Ectodermal cell (in vitro differentiated cells): Measurements from ENCODE around the gene CRELD2.

Experiments used
- H3K27ac ChIP-seq: 2 replicates; pipeline ENCODE4 v1.7.0; 2013; ENCODE audit warnings: mild to moderate bottlenecking, low read depth, low read length; ENCODE audit not compliant: insufficient read depth, poor library complexity, severe bottlenecking
- H3K27me3 ChIP-seq: 2 replicates; pipeline ENCODE4 v1.7.0; 2013; ENCODE audit warnings: mild to moderate bottlenecking, low read length; ENCODE audit not compliant: insufficient read depth, control insufficient read depth, poor library complexity, severe bottlenecking
- H3K36me3 ChIP-seq: one replicate; pipeline ENCODE4 v1.7.0; 2013; ENCODE audit warnings: low read length; ENCODE audit not compliant: control insufficient read depth, insufficient read depth
- H3K4me1 ChIP-seq: one replicate; pipeline ENCODE4 v1.7.0; 2013; ENCODE audit warnings: low read length; ENCODE audit not compliant: control insufficient read depth, insufficient read depth
- H3K4me3 ChIP-seq: 2 replicates; pipeline ENCODE4 v1.7.0; 2013; ENCODE audit warnings: low read depth, low read length, control low read depth; ENCODE audit not compliant: insufficient read depth
- H3K9me3 ChIP-seq: 2 replicates; pipeline ENCODE4 v1.7.0; 2013; ENCODE audit warnings: mild to moderate bottlenecking, low read length, moderate library complexity; ENCODE audit not compliant: control insufficient read depth
- WGBS, 2 experiments: methylation state at CpG; one replicate each; pipeline ENCODE4 v1.1.7; 2013; ENCODE audit warnings: missing lambda C conversion rate in 2 of 2; 5-methylcytosine and 5-hydroxymethylcytosine counted together

Gene CRELD2

DNA sequence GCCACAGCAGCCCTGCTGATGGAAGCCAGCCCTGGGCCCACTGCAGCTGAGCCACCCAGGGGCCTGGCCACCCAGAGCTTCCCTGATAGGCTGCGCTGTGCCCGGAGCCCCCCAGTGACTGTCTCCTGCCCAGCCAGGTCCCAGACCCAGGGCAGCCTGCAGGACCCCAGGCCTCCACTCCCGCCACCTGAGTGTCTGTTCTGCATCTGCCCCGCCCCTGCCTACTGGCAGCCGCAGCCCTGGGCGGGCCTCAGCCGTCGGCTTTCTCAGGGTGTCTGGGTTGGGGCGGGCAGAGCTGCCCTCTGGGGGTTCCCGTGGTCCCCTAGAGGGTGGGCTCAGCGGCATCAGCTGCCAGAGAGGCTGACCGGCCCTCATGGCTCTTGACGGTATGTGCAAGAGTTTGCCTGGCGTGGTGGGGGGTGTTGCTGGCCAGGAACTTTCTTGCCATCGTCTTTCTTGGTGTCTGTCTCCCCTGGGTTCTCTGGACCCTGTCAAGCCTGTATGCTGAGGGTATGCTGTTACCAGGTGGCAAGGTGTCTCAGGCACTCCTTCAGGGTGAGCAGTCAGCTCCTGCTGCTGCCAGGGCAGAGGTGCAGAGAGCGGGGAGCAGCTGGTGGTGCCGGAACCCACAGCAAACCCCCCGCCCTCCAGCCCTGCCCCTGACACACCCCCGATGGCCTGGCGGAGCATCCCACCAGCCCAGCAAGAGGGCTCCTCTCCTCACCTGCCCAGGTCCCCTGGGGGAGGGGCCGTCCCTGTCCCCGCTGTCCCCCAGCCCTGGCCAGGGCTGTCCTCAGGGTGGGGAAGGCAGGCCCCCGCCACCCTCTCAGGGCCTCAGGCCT is 29.9 kb downstream of the CRELD2 start:
- Histone ChIP-seq H3K27me3 (no peaks in the 10 kb centered on the region), H3K4me3 (no peak overlapping the region), H3K4me1 (peaks cover 35% of the 10 kb centered on the region), H3K27ac (no peak overlapping the region), H3K36me3 (no peaks in the 10 kb centered on the region), H3K9me3 (no peaks in the 10 kb centered on the region)
- 83 to 85% methylated on average over 23 of the region's 23 CpGs for WGBS, 2 experiments

DNA sequence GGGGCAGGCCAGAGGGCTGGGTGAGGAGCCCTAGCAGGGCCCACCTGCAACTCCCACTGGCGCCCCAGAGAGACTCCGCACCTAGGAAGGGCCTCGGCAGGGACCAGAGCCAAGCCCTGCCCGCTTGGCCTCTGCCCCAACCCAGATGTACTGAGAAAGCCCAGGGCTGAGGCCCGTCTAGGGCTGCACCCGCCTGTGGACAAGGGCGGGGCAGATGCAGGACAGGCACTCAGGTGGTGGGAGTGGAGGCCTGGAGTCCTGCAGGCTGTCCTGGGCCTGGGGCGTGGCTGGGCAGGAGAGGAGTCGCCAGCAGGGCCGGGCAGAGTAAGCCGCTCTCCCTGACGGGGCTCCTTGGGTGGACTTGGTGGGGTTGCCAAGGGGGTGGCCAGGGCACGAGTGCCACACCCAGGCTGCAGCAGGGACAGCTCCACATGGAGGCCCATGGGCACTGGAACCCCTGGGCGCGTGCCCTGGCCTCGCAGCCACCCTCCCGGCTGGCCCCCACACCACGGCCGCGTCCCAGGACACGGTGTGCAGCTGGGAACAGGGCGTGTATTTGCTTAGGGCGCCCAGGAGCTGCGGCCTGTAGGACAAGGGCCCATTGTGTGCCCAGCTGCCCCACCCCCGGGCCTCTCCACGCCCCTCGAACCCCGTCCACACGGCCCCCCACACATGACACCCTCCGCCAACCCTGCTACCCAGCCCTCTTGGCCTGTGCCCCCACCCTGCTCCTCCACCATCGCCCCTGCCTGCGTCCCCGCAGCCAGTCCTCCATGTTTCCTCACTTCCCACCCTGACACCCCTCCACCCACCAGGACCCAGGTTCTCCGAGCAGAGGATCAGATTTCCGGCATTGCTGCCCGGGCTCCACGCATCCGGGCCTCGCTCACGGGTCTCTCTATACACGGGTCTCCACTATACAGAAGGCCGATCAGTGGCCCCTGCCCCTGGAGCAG is 30.8 kb downstream of the CRELD2 start:
- H3K9me3 ChIP-seq, result no peaks in the 10 kb centered on the region
- H3K27me3 ChIP-seq, result no peaks in the 10 kb centered on the region
- H3K36me3 ChIP-seq, result no peaks in the 10 kb centered on the region
- WGBS, 2 experiments, result 89 to 91% methylated on average over 42 of the region's 42 CpGs
- H3K27ac ChIP-seq, result no peak overlapping the region
- no peak overlapping the region for H3K4me3 ChIP-seq
- H3K4me1 ChIP-seq, result peaks cover 35% of the 10 kb centered on the region

DNA sequence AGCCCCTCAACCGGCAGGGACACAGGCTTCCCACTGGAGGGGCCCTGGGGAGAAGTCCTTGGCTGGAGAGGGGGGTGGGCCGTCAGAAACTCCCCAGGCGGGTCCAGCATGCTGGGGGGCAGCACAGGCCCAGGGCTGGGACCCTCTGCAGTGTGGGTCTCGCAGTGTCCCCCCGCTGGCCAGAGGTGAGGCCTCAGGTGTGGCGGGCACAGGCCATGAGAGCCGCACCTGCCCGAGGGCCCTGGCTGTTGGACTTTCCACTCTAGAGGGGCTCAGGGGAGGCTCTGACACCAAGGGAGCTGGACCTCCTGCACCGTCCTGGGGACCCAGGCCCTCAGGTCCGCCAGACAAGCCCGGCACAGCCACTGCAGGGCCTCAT is 31.5 kb downstream of the CRELD2 start:
- WGBS, 2 experiments, result 90 to 91% methylated on average over 11 of the region's 11 CpGs
- no peak overlapping the region for H3K27ac ChIP-seq

DNA sequence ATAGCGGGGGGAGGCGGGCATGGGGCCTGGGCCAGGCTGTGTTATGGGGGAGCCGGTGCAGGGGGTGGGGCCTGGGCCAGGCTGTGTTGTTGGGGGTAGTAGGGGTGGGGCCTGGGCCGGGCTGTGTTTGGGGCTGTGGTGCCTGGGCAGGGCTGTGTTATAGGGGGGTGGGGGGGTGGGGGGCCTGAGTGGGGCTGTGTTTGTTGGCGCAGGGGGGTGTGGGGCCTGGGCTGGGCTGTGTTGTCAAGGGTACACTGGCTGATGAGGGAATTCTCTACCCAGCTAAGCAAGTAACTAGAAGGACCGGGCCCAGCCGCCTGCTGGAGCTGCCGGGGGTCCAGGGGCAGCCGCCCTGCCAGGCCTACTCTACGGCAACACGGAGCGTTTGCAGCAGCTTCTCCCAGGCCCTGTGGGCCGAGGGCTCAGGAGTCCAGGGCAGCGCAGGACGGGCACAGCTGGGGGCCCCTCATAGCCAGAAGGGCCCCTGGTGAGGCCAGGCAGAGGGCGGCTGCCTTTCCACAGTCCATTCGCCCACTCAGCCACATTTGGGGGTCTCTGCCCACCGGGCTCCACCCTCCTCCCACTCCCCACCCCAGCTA is 32.1 kb downstream of the CRELD2 start:
- Histone ChIP-seq H3K4me1 (peaks cover 35% of the 10 kb centered on the region), H3K27me3 (no peaks in the 10 kb centered on the region), H3K9me3 (no peaks in the 10 kb centered on the region), H3K27ac (no peak overlapping the region), H3K4me3 (no peak overlapping the region), H3K36me3 (no peaks in the 10 kb centered on the region)
- 78 to 81% methylated on average over 15 to 18 of the region's 18 CpGs for WGBS, 2 experiments

More for the DNA sequence above, 31.5 kb downstream of the CRELD2 start:
- Histone ChIP-seq H3K4me1 (peaks cover 35% of the 10 kb centered on the region), H3K36me3 (no peaks in the 10 kb centered on the region), H3K27me3 (no peaks in the 10 kb centered on the region), H3K9me3 (no peaks in the 10 kb centered on the region), H3K4me3 (no peak overlapping the region)

DNA sequence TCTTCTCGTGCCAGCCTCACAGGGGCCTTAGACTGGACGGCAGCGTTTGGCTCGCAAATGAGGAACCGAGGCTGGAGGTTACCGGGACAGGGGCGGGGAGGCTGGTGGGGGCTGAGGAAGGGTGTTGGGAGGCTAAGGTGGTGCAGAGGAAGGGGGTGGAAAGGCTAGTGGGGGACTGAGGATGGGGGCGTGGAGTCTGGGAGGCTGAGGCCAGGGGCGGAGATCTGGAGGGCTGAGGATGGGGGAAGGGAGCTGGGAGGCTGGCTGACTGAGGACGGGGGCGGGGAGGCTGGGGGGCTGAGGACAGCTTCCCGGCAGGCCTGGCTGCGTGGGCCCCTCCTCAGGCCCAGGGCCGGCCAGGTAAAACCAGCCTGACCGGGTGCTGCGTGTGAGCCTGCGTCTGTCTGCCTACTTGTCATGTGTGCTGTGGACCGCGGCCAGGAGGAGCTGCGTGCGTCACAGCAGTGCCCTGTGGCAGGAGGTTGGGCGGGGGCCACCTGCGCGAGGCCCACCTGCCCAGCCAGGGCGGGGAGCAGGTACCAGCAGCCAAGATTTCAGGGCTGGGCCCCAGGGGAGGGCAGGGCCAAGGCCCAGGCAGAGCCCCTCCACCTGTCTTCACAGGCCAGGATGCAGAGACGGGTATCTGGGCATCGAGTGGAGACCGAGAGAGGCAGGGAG is 32.7 kb downstream of the CRELD2 start:
- Histone ChIP-seq H3K27ac (no peak overlapping the region), H3K36me3 (no peaks in the 10 kb centered on the region), H3K9me3 (no peaks in the 10 kb centered on the region), H3K4me1 (peaks cover 35% of the 10 kb centered on the region), H3K4me3 (no peak overlapping the region), H3K27me3 (no peaks in the 10 kb centered on the region)
- 80 to 81% methylated on average over 28 of the region's 28 CpGs for WGBS, 2 experiments

DNA sequence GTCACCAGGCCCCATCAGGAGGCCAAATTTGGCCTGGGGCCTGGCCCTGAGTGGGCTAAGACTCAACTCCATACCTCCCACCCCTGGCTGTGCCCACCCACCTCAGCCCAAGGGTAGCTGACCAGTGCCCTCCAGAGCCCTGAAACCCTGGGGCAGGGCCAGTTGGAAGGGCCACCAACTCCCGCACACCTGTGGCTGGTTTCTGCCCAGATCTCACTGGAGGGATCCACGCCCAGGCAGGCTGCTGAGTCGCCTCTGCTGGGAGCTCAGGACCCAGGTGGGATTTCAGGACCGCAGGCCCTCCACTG is 33.2 kb downstream of the CRELD2 start:
- H3K27me3 ChIP-seq, result no peaks in the 10 kb centered on the region
- peaks cover 35% of the 10 kb centered on the region for H3K4me1 ChIP-seq
- no peaks in the 10 kb centered on the region for H3K9me3 ChIP-seq
- H3K36me3 ChIP-seq, result no peaks in the 10 kb centered on the region
- no peak overlapping the region for H3K27ac ChIP-seq
- WGBS, 2 experiments, result 81 to 92% methylated on average over 4 of the region's 4 CpGs
- no peak overlapping the region for H3K4me3 ChIP-seq

DNA sequence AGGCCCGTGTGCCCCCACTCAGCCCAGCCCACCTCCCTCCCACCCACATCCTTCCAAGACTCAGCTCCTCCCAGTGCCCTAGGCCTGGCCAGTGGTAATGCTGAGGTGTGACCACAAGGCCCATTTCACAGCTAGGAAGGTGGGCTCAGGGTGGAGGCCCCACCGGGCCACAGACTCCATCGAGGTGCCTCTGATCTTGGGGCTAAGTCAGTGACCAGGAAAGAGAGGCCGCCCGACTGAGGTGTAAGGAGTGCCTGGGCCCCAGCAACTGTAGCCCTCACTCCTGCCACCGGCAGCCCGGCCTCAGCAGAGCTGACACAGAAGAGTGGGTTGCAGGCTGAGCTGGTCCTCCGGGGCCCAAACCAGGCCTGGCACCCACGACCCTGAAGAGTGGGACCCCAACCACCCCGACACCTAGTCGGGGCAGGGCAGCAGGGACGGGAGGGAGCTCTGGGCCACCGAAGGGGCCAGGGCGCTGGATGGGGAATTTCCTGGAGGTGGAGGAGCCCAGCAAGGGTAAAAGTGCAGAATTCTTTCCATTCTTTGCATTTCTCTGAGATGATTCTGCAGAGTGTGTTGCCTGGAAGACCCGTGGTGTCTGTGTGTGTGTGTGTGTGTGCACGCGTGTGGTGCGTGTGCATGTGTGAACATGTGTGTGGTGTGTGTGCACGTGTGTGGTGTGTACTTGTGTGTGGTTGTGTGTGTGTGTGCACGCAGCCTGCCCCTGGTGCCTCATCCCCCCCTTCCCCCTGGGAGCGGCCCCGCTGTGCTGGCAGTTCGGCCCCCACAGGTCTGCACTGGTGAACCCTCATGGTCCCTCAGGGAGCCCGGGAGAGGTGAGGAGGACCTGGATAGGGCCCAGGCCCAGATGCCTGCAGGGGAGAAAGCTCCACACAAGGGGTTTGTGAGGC is 33.8 kb downstream of the CRELD2 start:
- H3K36me3 ChIP-seq, result no peaks in the 10 kb centered on the region
- no peak overlapping the region for H3K4me3 ChIP-seq
- H3K9me3 ChIP-seq, result no peaks in the 10 kb centered on the region
- WGBS, 2 experiments, result 86 to 89% methylated on average over 23 to 24 of the region's 24 CpGs
- no peaks in the 10 kb centered on the region for H3K27me3 ChIP-seq
- H3K27ac ChIP-seq, result no peak overlapping the region
- peaks cover 32% of the 10 kb centered on the region for H3K4me1 ChIP-seq

DNA sequence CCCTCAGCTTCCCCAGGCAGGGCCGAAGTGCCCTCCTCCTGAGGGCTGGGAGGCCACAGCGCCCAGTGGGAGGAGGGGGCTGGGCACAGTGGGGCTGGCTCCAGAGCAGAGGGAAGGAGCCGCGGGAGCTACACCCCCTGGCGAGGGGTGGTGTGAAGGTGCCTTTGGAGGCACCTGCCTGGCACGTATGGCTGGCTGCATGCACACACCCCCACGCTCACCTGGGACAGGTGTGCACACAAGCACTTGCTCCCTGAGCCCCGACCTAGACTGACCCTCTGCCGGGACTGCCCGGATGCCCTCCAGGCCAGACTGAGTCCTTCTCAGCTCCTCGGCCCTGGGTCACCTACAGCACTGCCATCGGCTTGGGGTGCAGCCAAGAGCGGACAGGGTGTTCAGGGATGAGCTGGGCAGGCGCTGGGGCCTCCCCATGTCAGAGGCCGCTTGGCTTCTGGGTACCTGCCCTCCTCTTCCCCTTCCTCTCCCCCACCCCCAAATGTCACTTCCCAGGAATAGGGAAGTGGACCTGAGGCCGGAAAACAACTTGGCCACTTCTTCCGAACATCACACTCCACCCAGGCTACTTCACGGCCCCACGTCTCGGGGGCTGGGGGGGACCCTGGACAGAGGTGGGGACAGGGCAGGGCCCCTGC is 34.7 kb downstream of the CRELD2 start:
- Histone ChIP-seq H3K27me3 (no peaks in the 10 kb centered on the region), H3K36me3 (no peaks in the 10 kb centered on the region), H3K4me1 (peaks cover 29% of the 10 kb centered on the region), H3K27ac (no peak overlapping the region), H3K4me3 (no peak overlapping the region), H3K9me3 (no peaks in the 10 kb centered on the region)
- 93% methylated on average over 20 of the region's 20 CpGs for WGBS, 2 experiments
